IMR-90 (cell line): ENCODE measurements around the gene FXYD6. TPM values are rescaled to one million over a fixed set of nuclear protein-coding genes. Genes with fewer than 3 reads are reported as not detected.

Experiments used
- ATAC-seq: fragments of 200-7000 bp; cut with Tn5 transposase; 2 replicates; pipeline ENCODE4 v1.9.1; 2020; ENCODE audit warnings: low read depth, mild to moderate bottlenecking, moderate library complexity
- BruUV-seq: library from RNA; stranded (reverse); fragments of 400-500 nt; replicated peaks from 2 replicates; lab custom pipeline; 2021; lab: Mats Ljungman, UMichigan
- CTCF ChIA-PET: fragments of 300-600 bp; formaldehyde crosslinking; extraction: SDS; loops from one replicate; lab custom pipeline; 2021; ENCODE audit warnings: antibody characterized with exemption; lab: Yijun Ruan, JAX
- POLR2A ChIA-PET: fragments of 300-600 bp; sonication (Branson Sonifier 250); formaldehyde crosslinking; loops from one replicate; lab custom pipeline; 2022; ENCODE audit warnings: antibody characterized with exemption; ENCODE audit not compliant: unreplicated experiment; lab: Charles Lee
- DNase-seq: peaks from one replicate; pipeline ENCODE4 v3.0.0; 2013
- H2AFZ ChIP-seq: replicated peaks from 2 replicates; pipeline ENCODE3; 2013; ENCODE audit warnings: low read length, mild to moderate bottlenecking; ENCODE audit not compliant: poor library complexity
- H2AK5ac ChIP-seq: 2 replicates; pipeline ENCODE4 v1.6.1; 2013; ENCODE audit warnings: low read depth, low read length, inconsistent platforms
- H2AK9ac ChIP-seq: replicated peaks from 2 replicates; pipeline ENCODE3; 2013; ENCODE audit warnings: mild to moderate bottlenecking, low read depth, low read length, moderate library complexity; ENCODE audit not compliant: poor library complexity
- H2BK120ac ChIP-seq: 2 replicates; pipeline ENCODE4 v1.6.1; 2013; ENCODE audit warnings: low read depth, low read length, inconsistent platforms
- H2BK15ac ChIP-seq: 3 replicates; pipeline ENCODE4 v1.6.1; 2013; ENCODE audit warnings: low read depth, low read length, inconsistent platforms
- H2BK20ac ChIP-seq: 2 replicates; pipeline ENCODE4 v1.6.1; 2013; ENCODE audit warnings: low read depth, mild to moderate bottlenecking, inconsistent platforms, low read length, moderate library complexity
- H2BK5ac ChIP-seq: 2 replicates; pipeline ENCODE4 v1.6.1; 2013; ENCODE audit warnings: mild to moderate bottlenecking, low read depth, low read length, inconsistent platforms; ENCODE audit not compliant: poor library complexity, severe bottlenecking
- H3K14ac ChIP-seq: replicated peaks from 2 replicates; pipeline ENCODE4 v1.6.1; 2013; ENCODE audit warnings: low read depth, low read length, inconsistent platforms
- H3K18ac ChIP-seq: 2 replicates; pipeline ENCODE4 v1.6.1; 2013; ENCODE audit warnings: low read depth, low read length, control low read depth
- H3K23ac ChIP-seq: 2 replicates; pipeline ENCODE4 v1.6.1; 2013; ENCODE audit warnings: low read depth, low read length, inconsistent platforms
- H3K27ac ChIP-seq: 2 replicates; pipeline ENCODE4 v1.5.1; 2013; ENCODE audit warnings: mild to moderate bottlenecking, control low read depth, low read length; ENCODE audit not compliant: insufficient read depth
- H3K27me3 ChIP-seq: 2 replicates; pipeline ENCODE4 v1.6.1; 2013; ENCODE audit warnings: low read length; ENCODE audit not compliant: control insufficient read depth, insufficient read depth
- H3K36me3 ChIP-seq: 2 replicates; pipeline ENCODE4 v1.6.1; 2013; ENCODE audit warnings: low read length, mixed read lengths; ENCODE audit not compliant: control insufficient read depth, insufficient read depth
- H3K4ac ChIP-seq: 2 replicates; pipeline ENCODE4 v1.6.1; 2013; ENCODE audit warnings: low read depth, low read length, inconsistent platforms
- H3K4me1 ChIP-seq: 2 replicates; pipeline ENCODE4 v1.6.1; 2013; ENCODE audit warnings: low read length, mixed read lengths; ENCODE audit not compliant: control insufficient read depth, insufficient read depth
- H3K4me2 ChIP-seq: 2 replicates; pipeline ENCODE4 v1.6.1; 2013; ENCODE audit warnings: low read depth, mild to moderate bottlenecking, control low read depth, low read length, moderate library complexity
- H3K4me3 ChIP-seq: 2 replicates; pipeline ENCODE4 v1.5.1; 2013; ENCODE audit warnings: low read depth, mild to moderate bottlenecking, control low read depth, low read length, moderate library complexity; ENCODE audit not compliant: insufficient read depth
- H3K56ac ChIP-seq: 2 replicates; pipeline ENCODE4 v1.6.1; 2013; ENCODE audit warnings: low read length, inconsistent platforms; ENCODE audit not compliant: insufficient read depth; ENCODE audit errors: extremely low read depth
- H3K79me1 ChIP-seq, 2 experiments: 2 replicates each; pipeline ENCODE4 v1.6.1; 2013; ENCODE audit warnings: low read length in 2 of 2, inconsistent platforms in 1 of 2, low read depth in 1 of 2
- H3K9ac ChIP-seq: 2 replicates; pipeline ENCODE4 v1.6.1; 2013; ENCODE audit warnings: low read depth, low read length, control low read depth
- H3K9me1 ChIP-seq: 2 replicates; pipeline ENCODE4 v1.6.1; 2013; ENCODE audit warnings: low read length, inconsistent platforms; ENCODE audit not compliant: insufficient read depth
- H3K9me3 ChIP-seq: 2 replicates; pipeline ENCODE4 v1.6.1; 2013; ENCODE audit warnings: low read length; ENCODE audit not compliant: control insufficient read depth, insufficient read depth
- H4K20me1 ChIP-seq: 2 replicates; pipeline ENCODE4 v1.6.1; 2013; ENCODE audit warnings: low read length, inconsistent platforms; ENCODE audit not compliant: insufficient read depth
- H4K5ac ChIP-seq: 2 replicates; pipeline ENCODE4 v1.6.1; 2013; ENCODE audit warnings: mild to moderate bottlenecking, low read depth, low read length, control low read depth
- H4K8ac ChIP-seq, 2 experiments: 2 replicates each; pipeline ENCODE4 v1.6.1; 2013; ENCODE audit warnings: low read depth in 2 of 2, low read length in 2 of 2, control low read depth in 1 of 2, inconsistent platforms in 1 of 2
- H4K91ac ChIP-seq: 2 replicates; pipeline ENCODE4 v1.6.1; 2013; ENCODE audit warnings: low read depth, low read length, inconsistent platforms; ENCODE audit not compliant: insufficient read depth
- CHD1 ChIP-seq: IDR thresholded peaks from 2 replicates; pipeline ENCODE4 v1.6.1; 2012; ENCODE audit warnings: low read depth, low read length, improper control_type of control experiment
- FOS ChIP-seq: fragments of 150-350 bp; IDR thresholded peaks from 2 replicates; pipeline ENCODE4 v1.6.1; 2016; ENCODE audit warnings: low read depth, low read length
- MXI1 ChIP-seq: IDR thresholded peaks from 2 replicates; pipeline ENCODE4 v1.6.1; 2012; ENCODE audit warnings: low read depth, mild to moderate bottlenecking, low read length, moderate library complexity, borderline replicate concordance
- NFE2L2 ChIP-seq: fragments of 150-350 bp; IDR thresholded peaks from 2 replicates; pipeline ENCODE4 v1.6.1; 2016; ENCODE audit warnings: low read depth, mild to moderate bottlenecking, low read length
- RCOR1 ChIP-seq: IDR thresholded peaks from 2 replicates; pipeline ENCODE4 v1.6.1; 2012; ENCODE audit warnings: mild to moderate bottlenecking, low read length, improper control_type of control experiment; ENCODE audit not compliant: insufficient replicate concordance
- SMC3 ChIP-seq: fragments of 150-350 bp; IDR thresholded peaks from 2 replicates; pipeline ENCODE4 v1.6.1; 2016; ENCODE audit warnings: low read depth, mild to moderate bottlenecking, antibody characterized with exemption, low read length, moderate library complexity
- WGBS, 2 experiments: methylation state at CpG; one replicate each; pipeline versions ENCODE4 v1.1.5 to v1.1.7; 2013; ENCODE audit warnings: missing lambda C conversion rate in 2 of 2; ENCODE audit not compliant: insufficient read length in 1 of 2; ENCODE audit errors: extremely low coverage in 2 of 2; 5-methylcytosine and 5-hydroxymethylcytosine counted together
- dilution Hi-C: fragments of 300-500 bp; cut with HindIII; formaldehyde crosslinking; loops from one replicate; pipeline ENCODE4 v1.14.3; 2018; ENCODE audit warnings: low sequenced_read_pairs; ENCODE audit not compliant: unreplicated experiment
- in situ Hi-C: fragments of 300-500 bp; cut with MboI; formaldehyde crosslinking; loops from 3 replicates; pipeline ENCODE4 v1.14.3; 2019; ENCODE audit warnings: low sequenced_read_pairs, inconsistent platforms, mixed read lengths
- intact Hi-C: fragments of 100-400 bp; cut with micrococcal nuclease; formaldehyde crosslinking; loops from 2 replicates; pipeline ENCODE4 v1.10.0; 2022
- polyA plus RNA-seq, 3 experiments: library from polyadenylated mRNA; depleted of rRNA; stranded (reverse); fragments of >200 nt; gene quantifications; 2 replicates each; pipeline ENCODE4 v1.2.3, GENCODE V29; 2012; ENCODE audit warnings: low replicate concordance in 1 of 3
- total RNA-seq: library from RNA; depleted of rRNA; stranded (reverse); fragments of >200 nt; gene quantifications from 2 replicates; pipeline ENCODE4 v1.2.3, GENCODE V29; 2012
- TF ChIP-seq, protein P1 (sequence below): conservative IDR thresholded peaks from 2 replicates; pipeline ENCODE4 v1.5.1; 2012; ENCODE audit warnings: mild to moderate bottlenecking, low read depth, low read length, improper control_type of control experiment
- TF ChIP-seq, protein P2 (sequence below): fragments of 150-350 bp; IDR thresholded peaks from 2 replicates; pipeline ENCODE4 v1.6.1; 2017; ENCODE audit warnings: mild to moderate bottlenecking, antibody characterized with exemption, low read length, low read depth
- TF ChIP-seq, protein P3 (sequence below): fragments of 150-350 bp; IDR thresholded peaks from 2 replicates; pipeline ENCODE4 v1.6.1; 2016; ENCODE audit warnings: low read depth, mild to moderate bottlenecking, low read length, moderate library complexity, borderline replicate concordance

Gene FXYD6
- total and polyA plus RNA-seq, 2 of the 4 experiments (the other 2 are of a cell fraction), result 0.32 TPM; not detected in 1

DNA sequence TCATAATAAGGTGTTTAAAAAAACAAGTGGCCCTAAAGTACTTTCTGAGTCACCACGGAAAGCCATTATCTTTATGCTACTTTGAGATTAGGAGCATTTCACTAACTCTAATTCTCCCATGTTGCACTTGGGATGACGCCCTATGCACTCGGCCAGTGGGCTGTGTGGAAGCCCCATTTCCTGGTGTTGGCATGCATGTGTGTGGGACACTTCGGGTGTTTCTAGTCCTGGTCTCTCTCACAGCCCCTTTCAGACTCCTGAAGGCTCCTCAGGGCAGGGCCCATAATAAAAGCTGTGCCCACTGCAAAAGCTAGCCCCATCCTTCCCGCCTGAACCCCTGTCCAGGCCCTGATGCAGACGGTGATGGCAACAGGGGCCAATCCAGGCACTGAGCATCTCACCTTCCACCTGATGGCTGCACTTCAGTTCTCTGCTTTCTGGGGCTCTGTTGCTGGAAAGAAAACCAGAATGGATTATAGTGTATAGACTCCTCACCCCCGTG, 37.0 kb downstream of the FXYD6 start:
- ChIA-PET CTCF (no interaction called here), POLR2A (no interaction called here)
- no peak overlapping the region for H2BK120ac ChIP-seq
- H3K56ac ChIP-seq, result no peak overlapping the region
- peaks cover 21% of the 10 kb centered on the region for H3K27me3 ChIP-seq
- H2BK15ac ChIP-seq, result no peak overlapping the region
- H3K14ac ChIP-seq, result no peak overlapping the region
- no peak overlapping the region for H4K91ac ChIP-seq
- no peaks in the 10 kb centered on the region for H3K9me1 ChIP-seq
- 57% methylated on average over 1 of the region's 7 CpGs; no CpG with 5 or more reads in 1 of the 2 experiments for WGBS, 2 experiments
- H3K4me1 ChIP-seq, result no peaks in the 10 kb centered on the region
- H3K36me3 ChIP-seq, result no peaks in the 10 kb centered on the region
- no peak overlapping the region for H3K23ac ChIP-seq
- H3K4ac ChIP-seq, result no peak overlapping the region
- no peak overlapping the region for H2AK9ac ChIP-seq
- H2BK20ac ChIP-seq, result no peak overlapping the region
- no TSS peak for BruUV-seq
- H2AFZ ChIP-seq, result no peak overlapping the region
- TF ChIP-seq, protein P1, sequence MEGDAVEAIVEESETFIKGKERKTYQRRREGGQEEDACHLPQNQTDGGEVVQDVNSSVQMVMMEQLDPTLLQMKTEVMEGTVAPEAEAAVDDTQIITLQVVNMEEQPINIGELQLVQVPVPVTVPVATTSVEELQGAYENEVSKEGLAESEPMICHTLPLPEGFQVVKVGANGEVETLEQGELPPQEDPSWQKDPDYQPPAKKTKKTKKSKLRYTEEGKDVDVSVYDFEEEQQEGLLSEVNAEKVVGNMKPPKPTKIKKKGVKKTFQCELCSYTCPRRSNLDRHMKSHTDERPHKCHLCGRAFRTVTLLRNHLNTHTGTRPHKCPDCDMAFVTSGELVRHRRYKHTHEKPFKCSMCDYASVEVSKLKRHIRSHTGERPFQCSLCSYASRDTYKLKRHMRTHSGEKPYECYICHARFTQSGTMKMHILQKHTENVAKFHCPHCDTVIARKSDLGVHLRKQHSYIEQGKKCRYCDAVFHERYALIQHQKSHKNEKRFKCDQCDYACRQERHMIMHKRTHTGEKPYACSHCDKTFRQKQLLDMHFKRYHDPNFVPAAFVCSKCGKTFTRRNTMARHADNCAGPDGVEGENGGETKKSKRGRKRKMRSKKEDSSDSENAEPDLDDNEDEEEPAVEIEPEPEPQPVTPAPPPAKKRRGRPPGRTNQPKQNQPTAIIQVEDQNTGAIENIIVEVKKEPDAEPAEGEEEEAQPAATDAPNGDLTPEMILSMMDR, result no peak
- TF ChIP-seq, protein P2, sequence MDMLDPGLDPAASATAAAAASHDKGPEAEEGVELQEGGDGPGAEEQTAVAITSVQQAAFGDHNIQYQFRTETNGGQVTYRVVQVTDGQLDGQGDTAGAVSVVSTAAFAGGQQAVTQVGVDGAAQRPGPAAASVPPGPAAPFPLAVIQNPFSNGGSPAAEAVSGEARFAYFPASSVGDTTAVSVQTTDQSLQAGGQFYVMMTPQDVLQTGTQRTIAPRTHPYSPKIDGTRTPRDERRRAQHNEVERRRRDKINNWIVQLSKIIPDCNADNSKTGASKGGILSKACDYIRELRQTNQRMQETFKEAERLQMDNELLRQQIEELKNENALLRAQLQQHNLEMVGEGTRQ, result no peak
- TF ChIP-seq CHD1, result no peak
- TF ChIP-seq RCOR1, result no peak
- TF ChIP-seq SMC3, result no peak
- no peak for TF ChIP-seq NFE2L2
- TF ChIP-seq, protein P3, sequence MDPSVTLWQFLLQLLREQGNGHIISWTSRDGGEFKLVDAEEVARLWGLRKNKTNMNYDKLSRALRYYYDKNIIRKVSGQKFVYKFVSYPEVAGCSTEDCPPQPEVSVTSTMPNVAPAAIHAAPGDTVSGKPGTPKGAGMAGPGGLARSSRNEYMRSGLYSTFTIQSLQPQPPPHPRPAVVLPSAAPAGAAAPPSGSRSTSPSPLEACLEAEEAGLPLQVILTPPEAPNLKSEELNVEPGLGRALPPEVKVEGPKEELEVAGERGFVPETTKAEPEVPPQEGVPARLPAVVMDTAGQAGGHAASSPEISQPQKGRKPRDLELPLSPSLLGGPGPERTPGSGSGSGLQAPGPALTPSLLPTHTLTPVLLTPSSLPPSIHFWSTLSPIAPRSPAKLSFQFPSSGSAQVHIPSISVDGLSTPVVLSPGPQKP, result no peak
- no peak for TF ChIP-seq MXI1
- no peak for TF ChIP-seq FOS
- H3K9ac ChIP-seq, result no peak overlapping the region
- H3K27ac ChIP-seq, result no peak overlapping the region
- no peak overlapping the region for H4K8ac ChIP-seq
- H3K9me3 ChIP-seq, result no peaks in the 10 kb centered on the region
- H3K4me3 ChIP-seq, result no peak overlapping the region
- dilution Hi-C loops, result no loop called here
- H2BK5ac ChIP-seq, result no peak overlapping the region
- ATAC-seq (no peak), DNase-seq (no peak)
- H3K18ac ChIP-seq, result no peak overlapping the region
- no peak overlapping the region for H3K4me2 ChIP-seq
- H2AK5ac ChIP-seq, result no peak overlapping the region
- intact Hi-C loops, result no loop called here
- H4K5ac ChIP-seq, result no peak overlapping the region
- no peaks in the 10 kb centered on the region for H3K79me1 ChIP-seq
- H4K20me1 ChIP-seq, result no peaks in the 10 kb centered on the region
- in situ Hi-C loops, result no loop called here
